Lower lobe of right lung (tissue), 2 donors: ENCODE results near the gene GAL3ST2. TPM values are rescaled to one million over a fixed set of nuclear protein-coding genes. Genes with fewer than 3 reads are reported as not detected.
A peak's percentile ranks its signal among the peaks of the same experiment; 100 is the strongest.

Experiments used
- ATAC-seq, 2 donors: fragments of 200-7000 bp; cut with Tn5 transposase; one replicate each; pipeline ENCODE4 v1.9.1; 2020 to 2022; ENCODE audit warnings: mild to moderate bottlenecking in 2 of 2, moderate library complexity in 2 of 2
- DNase-seq: peaks from one replicate; pipeline ENCODE4 v3.0.0-alpha.2; 2020
- H3K27ac ChIP-seq: fragments of 200-600 bp; one replicate; pipeline ENCODE4 v1.8.0; 2022
- H3K27me3 ChIP-seq: fragments of 200-600 bp; one replicate; pipeline ENCODE4 v1.8.0; 2022; ENCODE audit warnings: low read depth
- H3K36me3 ChIP-seq: fragments of 200-600 bp; one replicate; pipeline ENCODE4 v1.8.0; 2022; ENCODE audit warnings: mild to moderate bottlenecking
- H3K4me1 ChIP-seq: fragments of 200-600 bp; one replicate; pipeline ENCODE4 v1.8.0; 2022
- H3K4me3 ChIP-seq: fragments of 200-600 bp; one replicate; pipeline ENCODE4 v1.8.0; 2022; ENCODE audit warnings: mild to moderate bottlenecking
- H3K9me3 ChIP-seq: fragments of 200-600 bp; one replicate; pipeline ENCODE4 v1.8.0; 2022
- intact Hi-C: fragments of 100-400 bp; cut with DNase I; formaldehyde crosslinking; loops from one replicate; pipeline ENCODE4 v1.11.0; 2022
- total RNA-seq: library from RNA; stranded (reverse); fragmentation: NEBNext Ultra II Directional; extraction: Animal tissue kit (Norgen Biotek cat#: 25700); gene quantifications from one replicate; pipeline ENCODE4 v1.2.1, GENCODE V29; 2021
- TF ChIP-seq, protein P1 (sequence below): fragments of 200-600 bp; IDR thresholded peaks from one replicate; pipeline ENCODE4 v1.8.0; 2022; ENCODE audit warnings: antibody characterized with exemption, mild to moderate bottlenecking
- donor health status: DM: no; HTN: yes; CAD: no; lungs with severe emphysema.

The GAL3ST2 gene
- total RNA-seq, 1 donor from 2014 or later = not detected

DNA sequence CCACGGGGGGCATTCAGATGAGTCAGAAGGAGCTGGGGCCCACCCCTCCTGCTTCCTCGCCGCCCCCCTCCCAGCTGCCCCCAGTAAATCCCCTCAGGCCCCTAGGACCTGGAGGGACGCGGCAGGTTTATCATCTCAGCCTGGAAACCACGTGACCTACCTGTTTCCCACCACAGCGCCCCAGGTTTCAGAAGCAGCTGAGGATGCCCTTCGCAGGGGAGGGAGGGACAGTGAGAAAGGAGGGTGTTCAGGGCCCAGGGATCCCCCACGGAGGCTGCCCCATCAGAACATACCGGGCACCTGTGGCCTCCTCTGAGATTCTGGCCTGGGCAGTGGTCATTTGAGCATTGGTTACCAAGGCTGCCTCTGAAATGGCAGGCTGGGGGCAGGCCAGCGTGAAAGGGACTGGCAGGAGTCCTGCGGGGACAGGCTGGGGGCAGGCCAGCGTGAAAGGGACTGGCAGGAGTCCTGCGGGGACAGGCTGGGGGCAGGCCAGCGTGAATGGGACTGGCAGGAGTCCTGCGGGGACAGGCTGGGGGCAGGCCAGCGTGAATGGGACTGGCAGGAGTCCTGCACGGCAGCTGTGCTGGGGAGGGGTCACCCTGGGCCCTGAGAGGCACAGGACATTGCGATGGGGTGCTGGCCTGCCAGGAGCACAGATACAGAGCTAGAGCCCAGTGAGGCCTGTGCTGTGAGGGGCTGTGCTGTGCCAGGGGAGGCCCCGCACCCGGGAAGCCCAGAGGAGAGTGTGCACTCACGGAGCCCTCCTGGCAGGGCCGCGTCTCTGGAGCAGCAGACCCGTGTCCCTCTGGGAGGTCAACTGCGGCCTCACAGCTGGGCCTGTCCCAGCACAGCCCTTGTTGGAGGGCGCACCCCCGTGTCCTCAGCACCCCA, 33.9 kb downstream of the GAL3ST2 start:
- H3K27ac ChIP-seq = no peak overlapping the region
- DNase-seq (no peak), ATAC-seq (no peak)
- no peaks in the 10 kb centered on the region for H3K4me1 ChIP-seq
- intact Hi-C loops = no loop called here
- TF ChIP-seq, protein P1, sequence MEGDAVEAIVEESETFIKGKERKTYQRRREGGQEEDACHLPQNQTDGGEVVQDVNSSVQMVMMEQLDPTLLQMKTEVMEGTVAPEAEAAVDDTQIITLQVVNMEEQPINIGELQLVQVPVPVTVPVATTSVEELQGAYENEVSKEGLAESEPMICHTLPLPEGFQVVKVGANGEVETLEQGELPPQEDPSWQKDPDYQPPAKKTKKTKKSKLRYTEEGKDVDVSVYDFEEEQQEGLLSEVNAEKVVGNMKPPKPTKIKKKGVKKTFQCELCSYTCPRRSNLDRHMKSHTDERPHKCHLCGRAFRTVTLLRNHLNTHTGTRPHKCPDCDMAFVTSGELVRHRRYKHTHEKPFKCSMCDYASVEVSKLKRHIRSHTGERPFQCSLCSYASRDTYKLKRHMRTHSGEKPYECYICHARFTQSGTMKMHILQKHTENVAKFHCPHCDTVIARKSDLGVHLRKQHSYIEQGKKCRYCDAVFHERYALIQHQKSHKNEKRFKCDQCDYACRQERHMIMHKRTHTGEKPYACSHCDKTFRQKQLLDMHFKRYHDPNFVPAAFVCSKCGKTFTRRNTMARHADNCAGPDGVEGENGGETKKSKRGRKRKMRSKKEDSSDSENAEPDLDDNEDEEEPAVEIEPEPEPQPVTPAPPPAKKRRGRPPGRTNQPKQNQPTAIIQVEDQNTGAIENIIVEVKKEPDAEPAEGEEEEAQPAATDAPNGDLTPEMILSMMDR = no peak
- peaks cover 14% of the 10 kb centered on the region for H3K27me3 ChIP-seq
- H3K9me3 ChIP-seq = no peaks in the 10 kb centered on the region
- H3K36me3 ChIP-seq = no peaks in the 10 kb centered on the region
- no peak overlapping the region for H3K4me3 ChIP-seq

DNA sequence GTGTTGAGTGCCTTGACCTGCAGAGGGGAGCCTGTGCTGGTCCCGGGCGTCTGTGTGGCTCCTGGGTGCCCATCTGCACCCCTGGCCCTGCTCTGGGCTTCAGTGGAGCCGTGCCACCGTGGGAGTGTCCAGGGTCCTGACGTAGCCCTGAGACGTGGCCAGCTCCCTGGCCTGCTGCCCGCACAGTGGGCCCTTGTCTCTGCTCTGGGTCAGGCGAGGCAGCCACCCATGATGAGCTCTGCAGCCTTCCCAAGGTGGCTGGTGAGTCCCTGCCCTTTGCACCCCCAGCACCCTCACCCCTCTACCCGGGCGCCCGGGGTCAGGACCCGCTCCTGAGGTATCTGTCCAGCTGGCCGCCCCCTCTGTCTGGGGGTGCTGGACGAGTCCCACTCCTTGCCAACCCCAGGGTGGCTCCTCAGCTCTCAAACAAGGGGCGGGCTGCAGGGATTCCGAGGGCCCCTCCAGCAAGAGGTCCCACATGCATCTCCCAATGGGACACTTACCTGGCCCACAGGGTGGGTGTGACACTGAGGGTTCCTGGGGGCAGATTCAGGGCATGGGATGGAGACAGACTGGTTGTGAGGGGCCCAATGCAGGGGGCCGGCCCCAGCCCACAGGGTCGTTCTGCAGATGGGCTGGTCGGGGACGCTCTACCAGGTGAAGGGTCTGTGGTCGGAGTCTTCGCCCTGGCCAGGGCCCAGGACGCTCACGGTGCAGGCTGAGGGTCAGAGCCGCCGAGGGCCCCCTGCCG, 34.8 kb downstream of the GAL3ST2 start:
- DNase-seq = peak; percentile 46
- intact Hi-C loops = no loop called here
- no peaks in the 10 kb centered on the region for H3K36me3 ChIP-seq
- no peaks in the 10 kb centered on the region for H3K9me3 ChIP-seq
- no peak overlapping the region for H3K27ac ChIP-seq
- H3K27me3 ChIP-seq = peaks cover 19% of the 10 kb centered on the region
- peak in 1 of 2 donors; percentile 10 for ATAC-seq
- TF ChIP-seq, protein P1 = no peak
- no peak overlapping the region for H3K4me3 ChIP-seq
- no peaks in the 10 kb centered on the region for H3K4me1 ChIP-seq

DNA sequence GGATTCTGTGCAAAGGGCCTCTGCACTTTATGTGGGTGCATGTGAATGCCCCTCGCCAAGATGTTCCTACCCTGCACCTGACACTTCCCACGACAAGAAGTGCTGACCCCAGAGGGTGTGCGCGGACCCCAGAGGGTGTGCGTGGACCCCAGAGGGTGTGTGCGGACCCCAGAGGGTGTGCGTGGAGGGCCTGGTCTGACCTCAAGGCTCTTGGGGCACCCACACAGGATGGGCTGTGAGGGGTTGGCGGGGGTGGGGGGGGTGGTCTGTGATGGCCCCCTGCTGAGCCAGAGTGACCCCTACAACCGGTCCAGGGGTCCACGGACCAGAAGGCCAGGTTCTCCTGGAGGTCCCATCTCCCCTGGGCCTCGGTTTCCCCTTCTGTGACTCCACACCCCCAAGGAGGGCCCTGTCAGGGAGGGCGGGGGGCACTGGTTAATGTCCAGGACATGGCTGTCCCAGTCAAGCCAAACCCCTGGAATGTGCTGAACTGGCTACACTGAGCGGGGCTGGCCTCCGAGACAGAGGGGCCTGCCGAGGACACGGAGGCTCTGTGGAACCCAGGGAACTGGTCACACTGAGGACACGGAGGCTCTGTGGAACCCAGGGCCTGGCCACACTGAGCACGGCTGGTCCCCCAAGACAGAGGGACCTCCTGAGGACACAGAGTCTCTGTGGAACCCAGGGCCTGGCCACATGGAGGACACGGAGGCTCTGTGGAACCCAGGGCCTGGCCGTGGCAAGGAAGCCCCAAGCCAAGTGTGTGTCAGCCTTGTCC, 35.5 kb downstream of the GAL3ST2 start:
- Histone ChIP-seq H3K4me1 (peaks cover 3% of the 10 kb centered on the region), H3K4me3 (no peak overlapping the region), H3K9me3 (no peaks in the 10 kb centered on the region), H3K36me3 (no peaks in the 10 kb centered on the region), H3K27ac (no peak overlapping the region), H3K27me3 (peaks cover 24% of the 10 kb centered on the region)
- intact Hi-C loops = no loop called here
- ATAC-seq (no peak), DNase-seq (no peak)
- TF ChIP-seq, protein P1 = no peak

DNA sequence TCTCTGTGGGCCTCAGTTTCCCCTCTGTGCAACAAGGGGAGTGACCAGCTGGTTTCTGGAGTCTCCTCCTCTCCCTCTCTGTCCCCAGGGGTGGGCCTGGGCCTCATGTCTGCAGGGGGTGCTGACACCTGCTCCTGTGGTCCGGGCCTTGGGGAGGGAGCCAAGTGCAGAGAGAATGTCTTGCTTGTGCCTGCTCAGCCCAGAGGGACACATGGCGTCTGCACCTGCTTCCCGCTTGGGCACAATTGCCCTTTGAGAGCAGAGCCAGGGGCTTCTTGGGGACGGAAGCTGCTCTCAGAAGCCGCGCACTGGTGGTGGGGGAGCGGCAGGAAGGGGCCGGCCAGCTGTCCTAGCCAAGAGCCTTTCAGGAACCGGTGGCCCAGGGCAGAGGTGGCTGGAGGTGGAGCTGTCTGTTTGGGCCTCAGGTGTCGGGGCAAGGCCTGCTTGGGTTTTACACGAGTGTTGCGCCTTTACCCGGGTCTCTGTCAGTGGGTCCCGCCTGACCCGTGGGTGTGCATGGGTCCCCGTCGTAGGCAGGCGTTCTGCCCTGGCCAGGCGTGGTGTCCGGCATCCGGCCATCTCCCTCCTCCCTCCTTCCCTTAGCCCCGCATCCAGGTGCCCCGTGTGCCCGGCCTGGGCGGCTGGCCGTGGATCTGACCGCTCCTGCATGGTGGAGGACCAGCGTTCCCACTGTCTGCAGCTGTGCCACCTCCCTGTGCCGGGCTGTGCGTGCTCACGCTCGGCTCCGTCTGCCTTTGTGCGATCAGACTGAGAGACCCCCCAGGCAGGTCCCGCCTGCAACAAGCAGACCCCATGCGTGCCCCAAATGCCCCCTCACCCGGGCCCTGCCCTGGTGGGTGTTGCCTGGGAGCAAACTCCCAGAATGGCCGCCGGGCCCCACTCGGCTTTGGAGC, 36.4 kb downstream of the GAL3ST2 start:
- no peak overlapping the region for H3K27ac ChIP-seq
- H3K27me3 ChIP-seq = peaks cover 24% of the 10 kb centered on the region
- no peak overlapping the region for H3K4me3 ChIP-seq
- intact Hi-C loops = no loop called here
- ATAC-seq = no peak
- TF ChIP-seq, protein P1 = no peak
- H3K9me3 ChIP-seq = no peaks in the 10 kb centered on the region
- DNase-seq = no peak
- H3K4me1 ChIP-seq = peaks cover 8% of the 10 kb centered on the region
- no peaks in the 10 kb centered on the region for H3K36me3 ChIP-seq
